ENCODE measurements around the gene NTNG1.

NTNG1 gene

DNA sequence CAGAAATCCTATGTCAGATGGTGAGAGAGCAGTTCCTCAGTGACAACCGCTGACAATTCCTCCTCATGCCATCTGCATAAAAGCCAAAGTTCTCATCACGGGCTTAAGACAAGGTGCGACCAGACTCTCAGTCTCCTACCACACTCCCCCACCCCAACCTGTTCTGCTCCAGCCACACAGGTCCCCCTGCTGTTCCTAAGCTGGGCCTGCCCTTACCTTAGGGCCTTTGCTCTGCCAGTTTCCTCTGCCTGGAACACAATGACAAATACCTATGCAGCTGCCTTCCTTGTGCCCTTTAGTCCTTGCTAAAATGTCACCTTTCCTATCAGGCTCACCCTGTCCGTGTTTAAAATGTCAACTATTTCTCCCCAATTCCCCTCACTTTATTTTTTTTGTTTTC lies 382.2 kb downstream of the NTNG1 start:
- POLR2A ChIA-PET = no interaction called here
- DNase-seq = no peak
- Histone ChIP-seq H3K4me1 (ENCODE audit: control extremely low read depth in 1 of 4, control insufficient read depth in 4 of 4, insufficient read depth in 4 of 4, low read length in 3 of 4) (peaks cover 0 to 2% (median 0%) of the 10 kb centered on the region in 4 experiments), H3K36me3 (ENCODE audit: control insufficient read depth in 4 of 4, insufficient read depth in 4 of 4, low read length in 3 of 4) (no peaks in the 10 kb centered on the region), H3K4me3 (ENCODE audit: control insufficient read depth in 1 of 7, extremely low read depth in 1 of 7, insufficient read depth in 4 of 7, low read depth in 2 of 7, low read length in 6 of 7) (no peak overlapping the region), H3K27ac (ENCODE audit: insufficient read depth in 1 of 2, low read depth in 1 of 2, low read length in 2 of 2, poor library complexity in 1 of 2, severe bottlenecking in 2 of 2) (no peak overlapping the region), H3K27me3 (replicated peaks in 2 of 5; ENCODE audit: control insufficient read depth in 4 of 5, insufficient read depth in 5 of 5, low read length in 4 of 5) (no peaks in the 10 kb centered on the region), H3K9me3 (ENCODE audit: control extremely low read depth in 1 of 5, control insufficient read depth in 4 of 5, insufficient read depth in 2 of 5, low read depth in 1 of 5, low read length in 4 of 5) (no peaks in the 10 kb centered on the region)
- WGBS (ENCODE audit: insufficient coverage) = 71% methylated on average over 4 of the region's 4 CpGs
- CTCF ChIA-PET = no interaction called here

DNA sequence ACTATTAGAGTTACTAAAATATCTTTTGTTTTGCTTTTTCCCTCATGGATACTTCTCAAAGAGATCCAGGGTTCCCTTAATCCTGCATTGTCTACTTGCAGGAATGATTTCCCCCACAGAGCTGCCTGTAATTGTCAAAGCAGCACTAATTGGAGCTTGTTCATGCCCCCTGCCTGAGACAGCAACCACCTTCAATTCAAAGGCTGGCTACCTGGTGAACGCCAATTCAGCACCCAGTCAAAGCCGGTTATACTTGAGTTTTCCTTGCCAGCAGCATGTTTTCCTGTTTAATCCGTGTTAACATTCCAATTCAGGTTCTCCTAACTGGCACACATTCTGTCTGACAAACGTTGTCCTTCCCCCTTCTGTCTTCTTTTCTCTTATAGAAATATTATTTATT lies 382.9 kb downstream of the NTNG1 start:
- Histone ChIP-seq H3K36me3 (ENCODE audit: control insufficient read depth in 4 of 4, insufficient read depth in 4 of 4, low read length in 3 of 4) (no peaks in the 10 kb centered on the region), H3K27ac (ENCODE audit: insufficient read depth in 1 of 2, low read depth in 1 of 2, low read length in 2 of 2, poor library complexity in 1 of 2, severe bottlenecking in 2 of 2) (no peak overlapping the region), H3K4me1 (ENCODE audit: control extremely low read depth in 1 of 4, control insufficient read depth in 4 of 4, insufficient read depth in 4 of 4, low read length in 3 of 4) (peaks cover 0 to 2% (median 0%) of the 10 kb centered on the region in 4 experiments), H3K4me3 (ENCODE audit: control insufficient read depth in 1 of 7, extremely low read depth in 1 of 7, insufficient read depth in 4 of 7, low read depth in 2 of 7, low read length in 6 of 7) (no peak overlapping the region), H3K27me3 (replicated peaks in 2 of 5; ENCODE audit: control insufficient read depth in 4 of 5, insufficient read depth in 5 of 5, low read length in 4 of 5) (no peaks in the 10 kb centered on the region), H3K9me3 (ENCODE audit: control extremely low read depth in 1 of 5, control insufficient read depth in 4 of 5, insufficient read depth in 2 of 5, low read depth in 1 of 5, low read length in 4 of 5) (no peaks in the 10 kb centered on the region)
- POLR2A ChIA-PET = no interaction called here
- CTCF ChIA-PET = no interaction called here
- DNase-seq = no peak
- 100% methylated on average over 1 of the region's 4 CpGs for WGBS (ENCODE audit: insufficient coverage)

DNA sequence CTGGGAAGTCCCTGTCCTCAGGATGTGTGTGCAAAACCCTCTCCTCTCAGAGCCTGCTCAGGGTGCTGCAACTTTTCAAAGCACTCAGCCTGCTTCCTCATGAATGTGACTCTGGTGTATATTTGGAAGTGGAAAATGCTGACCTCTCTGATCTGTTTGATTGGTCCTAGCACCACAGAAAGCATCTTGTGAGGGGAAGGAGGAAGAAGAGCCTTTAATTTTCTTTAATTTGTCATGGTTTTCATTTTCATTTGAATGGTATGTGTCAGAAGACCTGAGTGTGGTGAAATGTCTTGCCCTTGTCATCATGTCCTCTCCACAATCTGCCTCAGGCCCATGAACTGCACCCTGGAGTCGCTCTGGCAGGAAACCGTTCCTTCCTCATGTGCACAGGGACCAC lies 383.5 kb downstream of the NTNG1 start:
- ChIA-PET POLR2A (no interaction called here), CTCF (no interaction called here)
- Histone ChIP-seq H3K27ac (ENCODE audit: insufficient read depth in 1 of 2, low read depth in 1 of 2, low read length in 2 of 2, poor library complexity in 1 of 2, severe bottlenecking in 2 of 2) (no peak overlapping the region), H3K9me3 (ENCODE audit: control extremely low read depth in 1 of 5, control insufficient read depth in 4 of 5, insufficient read depth in 2 of 5, low read depth in 1 of 5, low read length in 4 of 5) (no peaks in the 10 kb centered on the region), H3K36me3 (ENCODE audit: control insufficient read depth in 4 of 4, insufficient read depth in 4 of 4, low read length in 3 of 4) (no peaks in the 10 kb centered on the region), H3K4me1 (ENCODE audit: control extremely low read depth in 1 of 4, control insufficient read depth in 4 of 4, insufficient read depth in 4 of 4, low read length in 3 of 4) (peaks cover 0 to 2% (median 0%) of the 10 kb centered on the region in 4 experiments), H3K4me3 (ENCODE audit: control insufficient read depth in 1 of 7, extremely low read depth in 1 of 7, insufficient read depth in 4 of 7, low read depth in 2 of 7, low read length in 6 of 7) (no peak overlapping the region), H3K27me3 (replicated peaks in 2 of 5; ENCODE audit: control insufficient read depth in 4 of 5, insufficient read depth in 5 of 5, low read length in 4 of 5) (no peaks in the 10 kb centered on the region)
- DNase-seq = no peak
- no CpG with 5 or more reads among the region's 2 CpGs for WGBS (ENCODE audit: insufficient coverage)

DNA sequence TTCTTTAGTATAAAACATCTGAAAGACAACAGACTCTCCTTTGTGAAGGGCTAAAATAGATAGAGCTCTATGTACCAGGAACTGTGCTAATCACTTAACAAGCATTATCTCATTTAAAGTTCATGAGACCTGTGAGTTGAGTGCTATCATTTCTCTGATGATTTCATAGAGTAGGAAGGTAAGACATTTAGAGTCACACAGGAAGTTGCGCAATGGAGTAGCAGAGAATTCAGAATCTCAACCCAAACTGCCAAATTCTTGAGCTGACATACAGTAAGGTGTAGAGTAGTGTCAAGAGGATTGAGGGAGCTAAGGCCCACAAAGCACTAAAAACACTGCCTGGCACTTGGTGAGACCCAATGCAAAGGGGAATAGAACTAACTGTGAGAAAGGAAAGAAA lies 384.3 kb downstream of the NTNG1 start:
- H3K9me3 ChIP-seq (ENCODE audit: control extremely low read depth in 1 of 5, control insufficient read depth in 4 of 5, insufficient read depth in 2 of 5, low read depth in 1 of 5, low read length in 4 of 5) = no peaks in the 10 kb centered on the region
- ChIA-PET CTCF (interaction anchor here (1.1 kb wide), 2 partner anchors 9 to 12 kb away, joined by 3 to 6 read pairs; no protein-coding TSS in a partner anchor), POLR2A (no interaction called here)
- no peak overlapping the region for H3K4me3 ChIP-seq (ENCODE audit: control insufficient read depth in 1 of 7, extremely low read depth in 1 of 7, insufficient read depth in 4 of 7, low read depth in 2 of 7, low read length in 6 of 7)
- H3K4me1 ChIP-seq (ENCODE audit: control extremely low read depth in 1 of 4, control insufficient read depth in 4 of 4, insufficient read depth in 4 of 4, low read length in 3 of 4) = peaks cover 0 to 2% (median 0%) of the 10 kb centered on the region in 4 experiments
- peak in 2 of 3 donors; percentile 2 to 17 for DNase-seq
- H3K36me3 ChIP-seq (ENCODE audit: control insufficient read depth in 4 of 4, insufficient read depth in 4 of 4, low read length in 3 of 4) = no peaks in the 10 kb centered on the region
- no peaks in the 10 kb centered on the region for H3K27me3 ChIP-seq (replicated peaks in 2 of 5; ENCODE audit: control insufficient read depth in 4 of 5, insufficient read depth in 5 of 5, low read length in 4 of 5)
- WGBS (ENCODE audit: insufficient coverage) = 100% methylated on average over 1 of the region's 1 CpG
- no peak overlapping the region for H3K27ac ChIP-seq (ENCODE audit: insufficient read depth in 1 of 2, low read depth in 1 of 2, low read length in 2 of 2, poor library complexity in 1 of 2, severe bottlenecking in 2 of 2)

DNA sequence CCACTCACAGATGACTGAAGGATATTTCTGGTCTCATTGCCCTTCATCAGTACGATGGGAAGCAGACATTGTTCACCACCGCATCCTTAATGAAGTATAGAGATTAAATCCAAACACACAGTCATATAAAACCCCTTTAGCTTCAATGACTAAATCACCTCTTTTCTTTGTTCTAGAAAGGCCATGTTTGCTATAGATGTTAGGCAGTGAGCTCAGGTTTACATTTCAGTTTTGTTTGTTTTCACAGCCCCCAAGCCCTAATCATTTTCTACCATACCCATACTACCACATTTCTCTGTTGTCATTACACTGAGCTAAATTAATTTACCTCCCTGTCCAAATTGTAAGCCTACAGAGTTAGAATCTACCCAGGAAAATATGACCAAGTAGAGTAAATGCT lies 385.1 kb downstream of the NTNG1 start:
- H3K27ac ChIP-seq (ENCODE audit: insufficient read depth in 1 of 2, low read depth in 1 of 2, low read length in 2 of 2, poor library complexity in 1 of 2, severe bottlenecking in 2 of 2) = no peak overlapping the region
- no peaks in the 10 kb centered on the region for H3K27me3 ChIP-seq (replicated peaks in 2 of 5; ENCODE audit: control insufficient read depth in 4 of 5, insufficient read depth in 5 of 5, low read length in 4 of 5)
- WGBS (ENCODE audit: insufficient coverage) = no CpG with 5 or more reads among the region's 2 CpGs
- CTCF ChIA-PET = interaction anchor here (1.1 to 1.3 kb wide), 4 partner anchors 9 to 95 kb away, joined by 3 to 6 read pairs (median 4); no protein-coding TSS in a partner anchor
- DNase-seq = no peak
- no peaks in the 10 kb centered on the region for H3K9me3 ChIP-seq (ENCODE audit: control extremely low read depth in 1 of 5, control insufficient read depth in 4 of 5, insufficient read depth in 2 of 5, low read depth in 1 of 5, low read length in 4 of 5)
- POLR2A ChIA-PET = no interaction called here
- peaks cover 0 to 2% (median 0%) of the 10 kb centered on the region in 4 experiments for H3K4me1 ChIP-seq (ENCODE audit: control extremely low read depth in 1 of 4, control insufficient read depth in 4 of 4, insufficient read depth in 4 of 4, low read length in 3 of 4)
- H3K36me3 ChIP-seq (ENCODE audit: control insufficient read depth in 4 of 4, insufficient read depth in 4 of 4, low read length in 3 of 4) = no peaks in the 10 kb centered on the region
- no peak overlapping the region for H3K4me3 ChIP-seq (ENCODE audit: control insufficient read depth in 1 of 7, extremely low read depth in 1 of 7, insufficient read depth in 4 of 7, low read depth in 2 of 7, low read length in 6 of 7)

DNA sequence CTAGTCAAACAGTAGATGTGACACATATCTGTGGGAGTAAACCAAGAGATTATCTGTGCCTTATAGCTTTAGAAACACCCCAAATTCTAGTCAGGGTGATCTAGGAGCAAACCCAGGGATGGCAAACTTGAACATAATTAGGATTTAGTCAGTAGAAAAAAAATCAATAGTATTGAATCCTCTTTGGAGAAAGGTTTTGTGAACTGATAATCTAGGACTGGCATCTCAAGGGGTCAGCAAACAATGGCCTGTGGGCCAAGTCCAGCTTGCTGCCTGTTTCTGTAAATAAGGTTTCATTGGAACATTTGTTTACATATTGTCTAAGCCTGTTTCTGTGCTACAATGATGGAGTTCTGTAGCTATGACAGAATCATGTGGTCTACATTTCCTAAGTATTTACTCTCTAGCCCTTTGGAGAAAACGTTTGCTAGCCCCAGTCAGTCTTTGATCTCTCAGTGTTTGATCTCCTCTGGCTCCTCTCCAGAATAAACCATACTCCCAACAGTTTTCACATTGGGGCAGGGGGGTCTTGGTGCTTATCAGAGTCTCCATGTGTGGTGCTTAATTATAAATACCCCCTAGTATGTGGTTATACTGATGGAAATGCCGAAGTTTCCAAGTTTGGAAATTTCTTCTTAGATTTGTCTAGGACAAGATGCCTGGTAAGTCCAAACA lies 385.8 kb downstream of the NTNG1 start:
- WGBS (ENCODE audit: insufficient coverage) = 100% methylated on average over 1 of the region's 2 CpGs
- Histone ChIP-seq H3K27me3 (replicated peaks in 2 of 5; ENCODE audit: control insufficient read depth in 4 of 5, insufficient read depth in 5 of 5, low read length in 4 of 5) (no peaks in the 10 kb centered on the region), H3K4me1 (ENCODE audit: control extremely low read depth in 1 of 4, control insufficient read depth in 4 of 4, insufficient read depth in 4 of 4, low read length in 3 of 4) (peaks cover 0 to 2% (median 0%) of the 10 kb centered on the region in 4 experiments), H3K4me3 (ENCODE audit: control insufficient read depth in 1 of 7, extremely low read depth in 1 of 7, insufficient read depth in 4 of 7, low read depth in 2 of 7, low read length in 6 of 7) (no peak overlapping the region), H3K27ac (ENCODE audit: insufficient read depth in 1 of 2, low read depth in 1 of 2, low read length in 2 of 2, poor library complexity in 1 of 2, severe bottlenecking in 2 of 2) (no peak overlapping the region), H3K9me3 (ENCODE audit: control extremely low read depth in 1 of 5, control insufficient read depth in 4 of 5, insufficient read depth in 2 of 5, low read depth in 1 of 5, low read length in 4 of 5) (no peaks in the 10 kb centered on the region), H3K36me3 (ENCODE audit: control insufficient read depth in 4 of 4, insufficient read depth in 4 of 4, low read length in 3 of 4) (no peaks in the 10 kb centered on the region)
- POLR2A ChIA-PET = no interaction called here
- no peak for DNase-seq
- CTCF ChIA-PET = interaction anchor here (1.2 to 3.9 kb wide), 4 partner anchors 9 to 96 kb away, joined by 3 to 30 read pairs (median 4); no protein-coding TSS in a partner anchor

DNA sequence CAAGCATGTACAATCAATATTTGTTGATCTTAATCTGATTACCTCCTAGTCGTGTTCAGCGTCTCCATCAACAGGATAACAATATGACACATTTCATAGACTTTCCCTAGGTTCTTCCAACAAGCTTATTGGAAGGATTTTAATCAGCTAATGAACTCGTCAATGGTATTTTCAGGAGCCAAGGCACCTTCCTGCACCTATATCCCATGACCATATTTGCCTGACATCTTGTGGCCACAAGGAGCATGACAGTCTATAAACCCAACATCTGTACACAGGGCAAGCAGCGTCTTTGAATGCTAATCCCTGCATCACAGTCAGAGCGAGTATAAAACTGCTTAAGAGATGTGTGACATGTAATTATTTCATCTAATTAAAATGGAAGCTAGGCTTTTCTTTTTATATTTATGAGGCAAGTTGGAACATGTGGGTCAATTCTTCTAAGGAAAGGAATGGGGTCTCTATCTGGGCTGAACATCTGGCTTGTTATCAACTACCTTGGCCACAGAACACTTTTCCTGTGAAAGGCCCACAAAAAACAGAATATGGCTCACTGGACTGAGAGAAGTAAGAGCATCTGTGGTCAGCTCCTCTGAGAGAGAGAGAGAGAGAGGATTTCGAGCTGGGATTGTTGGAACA lies 388.8 kb downstream of the NTNG1 start:
- Histone ChIP-seq H3K27me3 (replicated peaks in 2 of 5; ENCODE audit: control insufficient read depth in 4 of 5, insufficient read depth in 5 of 5, low read length in 4 of 5) (no peaks in the 10 kb centered on the region), H3K27ac (ENCODE audit: insufficient read depth in 1 of 2, low read depth in 1 of 2, low read length in 2 of 2, poor library complexity in 1 of 2, severe bottlenecking in 2 of 2) (no peak overlapping the region), H3K9me3 (ENCODE audit: control extremely low read depth in 1 of 5, control insufficient read depth in 4 of 5, insufficient read depth in 2 of 5, low read depth in 1 of 5, low read length in 4 of 5) (no peaks in the 10 kb centered on the region), H3K4me3 (ENCODE audit: control insufficient read depth in 1 of 7, extremely low read depth in 1 of 7, insufficient read depth in 4 of 7, low read depth in 2 of 7, low read length in 6 of 7) (no peak overlapping the region), H3K36me3 (ENCODE audit: control insufficient read depth in 4 of 4, insufficient read depth in 4 of 4, low read length in 3 of 4) (no peaks in the 10 kb centered on the region), H3K4me1 (ENCODE audit: control extremely low read depth in 1 of 4, control insufficient read depth in 4 of 4, insufficient read depth in 4 of 4, low read length in 3 of 4) (peaks cover 0 to 2% (median 0%) of the 10 kb centered on the region in 4 experiments)
- ChIA-PET POLR2A (no interaction called here), CTCF (interaction anchor here (0.8 to 3.9 kb wide), 12 partner anchors 8 to 102 kb away, joined by 3 to 30 read pairs (median 4); no protein-coding TSS in a partner anchor)
- peak; percentile 35 to 64 (median 63) for DNase-seq
- WGBS (ENCODE audit: insufficient coverage) = 37% methylated on average over 3 of the region's 6 CpGs

All from common myeloid progenitor, CD34-positive (primary cell).